HuH-7 (cell line): ENCODE data around the gene TENT4B.
A peak's percentile ranks its signal among the peaks of the same experiment; 100 is the strongest.
"Not testable (repeated sequence)": the region's sequence is repeated elsewhere in the genome, so short reads cannot be mapped to it uniquely, and the experiment has no call there.

Experiments used
- DNase-seq: peaks from one replicate; pipeline ENCODE4 v3.0.0; 2011; ENCODE audit warnings: low spot score

The TENT4B gene

GRCh38 chr16:50234771-50235556 is 81.9 kb downstream of the TENT4B start:
- DNase-seq = no peak

GRCh38 chr16:50235581-50235980 is 82.5 kb downstream of the TENT4B start:
- no peak for DNase-seq

GRCh38 chr16:50238314-50238713 is 85.2 kb downstream of the TENT4B start:
- DNase-seq = no peak

- DNase-seq = no peak
These were observed 85.8 kb downstream of the TENT4B start for GRCh38 chr16:50238868-50239301.

GRCh38 chr16:50243024-50243423 is 89.9 kb downstream of the TENT4B start:
- not testable (repeated sequence) for DNase-seq

- DNase-seq = no peak
These were observed 91.0 kb downstream of the TENT4B start for GRCh38 chr16:50244140-50244503.

- no peak for DNase-seq
These were observed 91.7 kb downstream of the TENT4B start for GRCh38 chr16:50244504-50245416.

- peak; percentile 66 for DNase-seq
These were observed 92.6 kb downstream of the TENT4B start for GRCh38 chr16:50245417-50246298.

GRCh38 chr16:50246299-50247122 is 93.4 kb downstream of the TENT4B start:
- DNase-seq = peak; percentile 28

GRCh38 chr16:50247123-50247905 is 94.2 kb downstream of the TENT4B start:
- DNase-seq = no peak

GRCh38 chr16:50247906-50248608 is 95.0 kb downstream of the TENT4B start:
- no peak for DNase-seq

- DNase-seq = no peak
These were observed 95.7 kb downstream of the TENT4B start for GRCh38 chr16:50248845-50249244.

GRCh38 chr16:50251375-50252081 is 98.4 kb downstream of the TENT4B start:
- DNase-seq = no peak

GRCh38 chr16:50252082-50252611 is 99.0 kb downstream of the TENT4B start:
- no peak for DNase-seq

GRCh38 chr16:50252874-50253513 is 99.9 kb downstream of the TENT4B start:
- DNase-seq = no peak

GRCh38 chr16:50253514-50253910 is 100.4 kb downstream of the TENT4B start:
- no peak for DNase-seq

- no peak for DNase-seq
These were observed 101.0 kb downstream of the TENT4B start for GRCh38 chr16:50254072-50254471.

- no peak for DNase-seq
These were observed 102.4 kb downstream of the TENT4B start for GRCh38 chr16:50255538-50255937.
